ENCODE results near the gene IGFLR1. TPM values are rescaled to one million over a fixed set of nuclear protein-coding genes. Genes with fewer than 3 reads are reported as not detected.

Gene IGFLR1
- total and polyA plus RNA-seq, 9 of the 15 experiments (the other 6 are each of a cell fraction or from before 2014, with no cell fraction given): 1.0 to 14.3 (median 4.6) TPM

DNA sequence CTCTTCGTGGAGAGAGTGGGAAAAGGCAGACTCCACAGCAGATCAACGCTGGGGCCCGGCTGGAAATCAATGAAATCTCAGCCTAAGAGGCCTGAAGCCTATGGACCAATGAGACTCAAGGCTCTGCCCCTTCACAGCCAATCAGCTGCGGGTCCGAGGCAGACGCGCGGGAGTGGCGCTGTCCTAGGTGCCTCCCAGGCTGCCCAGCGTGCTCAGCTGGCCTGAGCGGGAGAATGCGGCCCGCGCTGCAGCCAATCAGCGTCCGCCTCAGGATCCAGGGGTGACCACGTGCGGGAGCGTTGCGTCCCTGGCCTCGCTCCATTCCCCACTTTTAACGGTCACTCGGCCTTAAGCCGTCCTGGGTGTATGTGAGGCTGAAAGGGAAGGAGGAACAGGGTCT, 38.0 kb downstream of the IGFLR1 start, which contains the start of gene ZBTB32 (continued):
- TF ChIP-seq, protein P1, sequence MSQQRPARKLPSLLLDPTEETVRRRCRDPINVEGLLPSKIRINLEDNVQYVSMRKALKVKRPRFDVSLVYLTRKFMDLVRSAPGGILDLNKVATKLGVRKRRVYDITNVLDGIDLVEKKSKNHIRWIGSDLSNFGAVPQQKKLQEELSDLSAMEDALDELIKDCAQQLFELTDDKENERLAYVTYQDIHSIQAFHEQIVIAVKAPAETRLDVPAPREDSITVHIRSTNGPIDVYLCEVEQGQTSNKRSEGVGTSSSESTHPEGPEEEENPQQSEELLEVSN (IDR thresholded peaks at IDR 0.05; ENCODE audit: borderline replicate concordance in 1 of 2, extremely low read depth in 1 of 2, insufficient read depth in 1 of 2, insufficient read length in 1 of 2, low read depth in 1 of 2, low read length in 1 of 2, poor library complexity in 1 of 2, severe bottlenecking in 1 of 2): peak; percentile 100
- no peak for TF ChIP-seq ZC3H11A (IDR thresholded peaks at IDR 0.05; ENCODE audit: low read depth, low read length)
- no peak; the same call in 1 of the 2 replicates for TF ChIP-seq STAG1 (CRISPR knock-in tag; IDR thresholded peaks at IDR 0.05; ENCODE audit: borderline replicate concordance)
- TF ChIP-seq L3MBTL2 (IDR thresholded peaks at IDR 0.05): peak; percentile 99
- TF ChIP-seq, protein P2, sequence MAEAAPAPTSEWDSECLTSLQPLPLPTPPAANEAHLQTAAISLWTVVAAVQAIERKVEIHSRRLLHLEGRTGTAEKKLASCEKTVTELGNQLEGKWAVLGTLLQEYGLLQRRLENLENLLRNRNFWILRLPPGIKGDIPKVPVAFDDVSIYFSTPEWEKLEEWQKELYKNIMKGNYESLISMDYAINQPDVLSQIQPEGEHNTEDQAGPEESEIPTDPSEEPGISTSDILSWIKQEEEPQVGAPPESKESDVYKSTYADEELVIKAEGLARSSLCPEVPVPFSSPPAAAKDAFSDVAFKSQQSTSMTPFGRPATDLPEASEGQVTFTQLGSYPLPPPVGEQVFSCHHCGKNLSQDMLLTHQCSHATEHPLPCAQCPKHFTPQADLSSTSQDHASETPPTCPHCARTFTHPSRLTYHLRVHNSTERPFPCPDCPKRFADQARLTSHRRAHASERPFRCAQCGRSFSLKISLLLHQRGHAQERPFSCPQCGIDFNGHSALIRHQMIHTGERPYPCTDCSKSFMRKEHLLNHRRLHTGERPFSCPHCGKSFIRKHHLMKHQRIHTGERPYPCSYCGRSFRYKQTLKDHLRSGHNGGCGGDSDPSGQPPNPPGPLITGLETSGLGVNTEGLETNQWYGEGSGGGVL (CRISPR knock-in tag; IDR thresholded peaks at IDR 0.05): no peak
- peak in 1 of 2 experiments; percentile 58; a peak in 2 of 4 replicates for TF ChIP-seq FOXA3 (CRISPR knock-in tag; conservative IDR thresholded peaks at IDR 0.05 in 1 of 2, IDR thresholded peaks at IDR 0.05 in 1 of 2)
- TF ChIP-seq, protein P3, sequence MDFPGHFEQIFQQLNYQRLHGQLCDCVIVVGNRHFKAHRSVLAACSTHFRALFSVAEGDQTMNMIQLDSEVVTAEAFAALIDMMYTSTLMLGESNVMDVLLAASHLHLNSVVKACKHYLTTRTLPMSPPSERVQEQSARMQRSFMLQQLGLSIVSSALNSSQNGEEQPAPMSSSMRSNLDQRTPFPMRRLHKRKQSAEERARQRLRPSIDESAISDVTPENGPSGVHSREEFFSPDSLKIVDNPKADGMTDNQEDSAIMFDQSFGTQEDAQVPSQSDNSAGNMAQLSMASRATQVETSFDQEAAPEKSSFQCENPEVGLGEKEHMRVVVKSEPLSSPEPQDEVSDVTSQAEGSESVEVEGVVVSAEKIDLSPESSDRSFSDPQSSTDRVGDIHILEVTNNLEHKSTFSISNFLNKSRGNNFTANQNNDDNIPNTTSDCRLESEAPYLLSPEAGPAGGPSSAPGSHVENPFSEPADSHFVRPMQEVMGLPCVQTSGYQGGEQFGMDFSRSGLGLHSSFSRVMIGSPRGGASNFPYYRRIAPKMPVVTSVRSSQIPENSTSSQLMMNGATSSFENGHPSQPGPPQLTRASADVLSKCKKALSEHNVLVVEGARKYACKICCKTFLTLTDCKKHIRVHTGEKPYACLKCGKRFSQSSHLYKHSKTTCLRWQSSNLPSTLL (IDR thresholded peaks at IDR 0.05): no peak
- TF ChIP-seq, protein P4, sequence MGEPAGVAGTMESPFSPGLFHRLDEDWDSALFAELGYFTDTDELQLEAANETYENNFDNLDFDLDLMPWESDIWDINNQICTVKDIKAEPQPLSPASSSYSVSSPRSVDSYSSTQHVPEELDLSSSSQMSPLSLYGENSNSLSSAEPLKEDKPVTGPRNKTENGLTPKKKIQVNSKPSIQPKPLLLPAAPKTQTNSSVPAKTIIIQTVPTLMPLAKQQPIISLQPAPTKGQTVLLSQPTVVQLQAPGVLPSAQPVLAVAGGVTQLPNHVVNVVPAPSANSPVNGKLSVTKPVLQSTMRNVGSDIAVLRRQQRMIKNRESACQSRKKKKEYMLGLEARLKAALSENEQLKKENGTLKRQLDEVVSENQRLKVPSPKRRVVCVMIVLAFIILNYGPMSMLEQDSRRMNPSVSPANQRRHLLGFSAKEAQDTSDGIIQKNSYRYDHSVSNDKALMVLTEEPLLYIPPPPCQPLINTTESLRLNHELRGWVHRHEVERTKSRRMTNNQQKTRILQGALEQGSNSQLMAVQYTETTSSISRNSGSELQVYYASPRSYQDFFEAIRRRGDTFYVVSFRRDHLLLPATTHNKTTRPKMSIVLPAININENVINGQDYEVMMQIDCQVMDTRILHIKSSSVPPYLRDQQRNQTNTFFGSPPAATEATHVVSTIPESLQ (CRISPR knock-in tag; IDR thresholded peaks at IDR 0.05): no peak
- TF ChIP-seq, protein P5, sequence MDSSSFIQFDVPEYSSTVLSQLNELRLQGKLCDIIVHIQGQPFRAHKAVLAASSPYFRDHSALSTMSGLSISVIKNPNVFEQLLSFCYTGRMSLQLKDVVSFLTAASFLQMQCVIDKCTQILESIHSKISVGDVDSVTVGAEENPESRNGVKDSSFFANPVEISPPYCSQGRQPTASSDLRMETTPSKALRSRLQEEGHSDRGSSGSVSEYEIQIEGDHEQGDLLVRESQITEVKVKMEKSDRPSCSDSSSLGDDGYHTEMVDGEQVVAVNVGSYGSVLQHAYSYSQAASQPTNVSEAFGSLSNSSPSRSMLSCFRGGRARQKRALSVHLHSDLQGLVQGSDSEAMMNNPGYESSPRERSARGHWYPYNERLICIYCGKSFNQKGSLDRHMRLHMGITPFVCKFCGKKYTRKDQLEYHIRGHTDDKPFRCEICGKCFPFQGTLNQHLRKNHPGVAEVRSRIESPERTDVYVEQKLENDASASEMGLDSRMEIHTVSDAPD (CRISPR knock-in tag; IDR thresholded peaks at IDR 0.05): no peak
- TF ChIP-seq, protein P6, sequence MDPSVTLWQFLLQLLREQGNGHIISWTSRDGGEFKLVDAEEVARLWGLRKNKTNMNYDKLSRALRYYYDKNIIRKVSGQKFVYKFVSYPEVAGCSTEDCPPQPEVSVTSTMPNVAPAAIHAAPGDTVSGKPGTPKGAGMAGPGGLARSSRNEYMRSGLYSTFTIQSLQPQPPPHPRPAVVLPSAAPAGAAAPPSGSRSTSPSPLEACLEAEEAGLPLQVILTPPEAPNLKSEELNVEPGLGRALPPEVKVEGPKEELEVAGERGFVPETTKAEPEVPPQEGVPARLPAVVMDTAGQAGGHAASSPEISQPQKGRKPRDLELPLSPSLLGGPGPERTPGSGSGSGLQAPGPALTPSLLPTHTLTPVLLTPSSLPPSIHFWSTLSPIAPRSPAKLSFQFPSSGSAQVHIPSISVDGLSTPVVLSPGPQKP (CRISPR knock-in tag; IDR thresholded peaks at IDR 0.05): no peak
- TF ChIP-seq, protein P7, sequence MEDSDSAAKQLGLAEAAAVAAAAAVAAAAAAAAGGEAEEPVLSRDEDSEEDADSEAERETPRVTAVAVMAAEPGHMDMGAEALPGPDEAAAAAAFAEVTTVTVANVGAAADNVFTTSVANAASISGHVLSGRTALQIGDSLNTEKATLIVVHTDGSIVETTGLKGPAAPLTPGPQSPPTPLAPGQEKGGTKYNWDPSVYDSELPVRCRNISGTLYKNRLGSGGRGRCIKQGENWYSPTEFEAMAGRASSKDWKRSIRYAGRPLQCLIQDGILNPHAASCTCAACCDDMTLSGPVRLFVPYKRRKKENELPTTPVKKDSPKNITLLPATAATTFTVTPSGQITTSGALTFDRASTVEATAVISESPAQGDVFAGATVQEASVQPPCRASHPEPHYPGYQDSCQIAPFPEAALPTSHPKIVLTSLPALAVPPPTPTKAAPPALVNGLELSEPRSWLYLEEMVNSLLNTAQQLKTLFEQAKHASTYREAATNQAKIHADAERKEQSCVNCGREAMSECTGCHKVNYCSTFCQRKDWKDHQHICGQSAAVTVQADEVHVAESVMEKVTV (CRISPR knock-in tag; IDR thresholded peaks at IDR 0.05): no peak
